ENCODE results near the gene LNX2. TPM values are rescaled to one million over a fixed set of nuclear protein-coding genes. Genes with fewer than 3 reads are reported as not detected.

The LNX2 gene
- total RNA-seq, 2 donors from 2014 or later: 22.4 to 30.3 TPM

DNA sequence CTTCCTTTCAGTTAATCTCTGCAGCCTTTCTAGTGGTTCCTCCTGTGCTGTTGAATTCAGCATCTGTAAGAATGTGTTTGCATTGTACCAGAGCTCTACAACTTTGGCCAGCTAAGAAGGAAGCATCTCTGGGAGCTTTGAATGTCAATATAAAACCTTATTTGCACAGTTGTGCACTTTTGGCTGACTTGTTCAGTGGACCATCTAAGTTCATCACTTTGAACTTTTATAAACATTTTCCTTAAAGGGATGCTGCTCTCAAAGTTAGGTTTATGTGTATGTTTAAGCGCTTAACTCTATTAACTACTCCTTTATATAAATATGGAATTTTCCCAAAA is 16.9 kb upstream of the LNX2 start:
- H3K4me1 ChIP-seq: no peaks in the 10 kb centered on the region
- H3K36me3 ChIP-seq: no peaks in the 10 kb centered on the region
- no peak overlapping the region for H3K27ac ChIP-seq
- DNase-seq: no peak
- H3K27me3 ChIP-seq: no peaks in the 10 kb centered on the region
- H3K9me3 ChIP-seq: no peaks in the 10 kb centered on the region
- no peak overlapping the region for H3K9ac ChIP-seq (ENCODE audit: low read depth in 2 of 2, low read length in 2 of 2)
- no peak overlapping the region for H3K4me3 ChIP-seq
- TF ChIP-seq, protein P1, sequence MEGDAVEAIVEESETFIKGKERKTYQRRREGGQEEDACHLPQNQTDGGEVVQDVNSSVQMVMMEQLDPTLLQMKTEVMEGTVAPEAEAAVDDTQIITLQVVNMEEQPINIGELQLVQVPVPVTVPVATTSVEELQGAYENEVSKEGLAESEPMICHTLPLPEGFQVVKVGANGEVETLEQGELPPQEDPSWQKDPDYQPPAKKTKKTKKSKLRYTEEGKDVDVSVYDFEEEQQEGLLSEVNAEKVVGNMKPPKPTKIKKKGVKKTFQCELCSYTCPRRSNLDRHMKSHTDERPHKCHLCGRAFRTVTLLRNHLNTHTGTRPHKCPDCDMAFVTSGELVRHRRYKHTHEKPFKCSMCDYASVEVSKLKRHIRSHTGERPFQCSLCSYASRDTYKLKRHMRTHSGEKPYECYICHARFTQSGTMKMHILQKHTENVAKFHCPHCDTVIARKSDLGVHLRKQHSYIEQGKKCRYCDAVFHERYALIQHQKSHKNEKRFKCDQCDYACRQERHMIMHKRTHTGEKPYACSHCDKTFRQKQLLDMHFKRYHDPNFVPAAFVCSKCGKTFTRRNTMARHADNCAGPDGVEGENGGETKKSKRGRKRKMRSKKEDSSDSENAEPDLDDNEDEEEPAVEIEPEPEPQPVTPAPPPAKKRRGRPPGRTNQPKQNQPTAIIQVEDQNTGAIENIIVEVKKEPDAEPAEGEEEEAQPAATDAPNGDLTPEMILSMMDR (IDR thresholded peaks at IDR 0.05): no peak
- intact Hi-C loops (cut with DNase I): no loop called here

DNA sequence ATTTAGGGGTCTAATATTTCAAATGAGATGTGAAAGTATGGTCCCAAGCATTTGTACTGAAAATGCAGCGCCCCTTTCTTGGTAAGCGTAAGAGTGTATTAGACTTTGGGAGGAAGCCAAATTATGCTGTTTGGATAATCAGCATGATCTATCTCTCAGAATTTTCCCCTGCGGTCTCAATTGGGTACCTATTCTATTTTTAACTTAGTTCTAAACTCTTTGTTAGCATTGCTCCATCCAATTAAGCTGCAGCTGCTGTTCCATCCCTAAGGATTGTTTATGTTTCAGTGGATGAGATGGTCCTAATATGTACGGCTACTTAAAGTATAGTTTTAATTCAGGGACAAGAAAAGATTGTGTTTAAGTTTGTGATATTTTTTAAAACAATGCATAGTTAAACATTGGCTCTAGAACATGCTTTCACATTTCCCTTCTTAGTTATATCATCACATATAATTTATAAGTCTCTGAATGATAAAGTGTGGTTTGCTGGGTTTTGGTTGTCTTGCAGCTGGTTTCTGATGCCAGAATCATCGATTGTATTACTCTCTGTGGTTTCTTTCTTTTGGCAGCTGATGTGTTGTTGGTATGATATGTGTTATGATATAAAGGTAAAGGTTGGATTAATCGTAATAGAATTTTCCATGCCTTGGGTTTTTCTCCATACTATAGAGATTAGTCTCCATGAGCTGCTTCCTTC is 16.4 kb upstream of the LNX2 start:
- TF ChIP-seq, protein P1 (IDR thresholded peaks at IDR 0.05): no peak
- Histone ChIP-seq H3K36me3 (no peaks in the 10 kb centered on the region), H3K4me3 (no peak overlapping the region), H3K9ac (ENCODE audit: low read depth in 2 of 2, low read length in 2 of 2) (no peak overlapping the region), H3K27ac (no peak overlapping the region), H3K27me3 (no peaks in the 10 kb centered on the region), H3K4me1 (no peaks in the 10 kb centered on the region), H3K9me3 (no peaks in the 10 kb centered on the region)
- intact Hi-C loops (cut with DNase I): no loop called here
- DNase-seq: no peak

DNA sequence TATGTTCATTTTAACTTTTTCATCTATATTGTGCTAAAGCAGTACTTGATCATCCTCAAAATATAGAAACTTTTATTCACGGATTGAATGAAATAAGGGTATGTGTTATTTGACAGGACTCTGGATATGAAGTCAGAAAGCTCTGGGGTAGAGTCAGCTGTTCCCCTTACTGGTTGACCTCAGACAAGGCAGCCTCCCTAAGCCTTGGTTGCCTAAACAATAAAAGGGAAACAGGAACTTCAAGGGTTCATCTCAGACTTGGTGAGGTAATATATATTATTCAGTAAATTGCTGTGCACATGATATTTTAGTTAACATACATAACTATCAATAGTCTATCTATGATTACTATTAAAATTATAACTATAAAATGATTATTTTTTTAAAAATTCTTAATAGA is 14.9 kb upstream of the LNX2 start:
- intact Hi-C loops (cut with DNase I): no loop called here
- no peak overlapping the region for H3K4me3 ChIP-seq
- H3K9ac ChIP-seq (ENCODE audit: low read depth in 2 of 2, low read length in 2 of 2): no peak overlapping the region
- TF ChIP-seq, protein P1 (IDR thresholded peaks at IDR 0.05): no peak
- no peak for DNase-seq
- H3K36me3 ChIP-seq: no peaks in the 10 kb centered on the region
- H3K27ac ChIP-seq: no peak overlapping the region
- H3K27me3 ChIP-seq: no peaks in the 10 kb centered on the region
- H3K9me3 ChIP-seq: no peaks in the 10 kb centered on the region
- H3K4me1 ChIP-seq: no peaks in the 10 kb centered on the region

DNA sequence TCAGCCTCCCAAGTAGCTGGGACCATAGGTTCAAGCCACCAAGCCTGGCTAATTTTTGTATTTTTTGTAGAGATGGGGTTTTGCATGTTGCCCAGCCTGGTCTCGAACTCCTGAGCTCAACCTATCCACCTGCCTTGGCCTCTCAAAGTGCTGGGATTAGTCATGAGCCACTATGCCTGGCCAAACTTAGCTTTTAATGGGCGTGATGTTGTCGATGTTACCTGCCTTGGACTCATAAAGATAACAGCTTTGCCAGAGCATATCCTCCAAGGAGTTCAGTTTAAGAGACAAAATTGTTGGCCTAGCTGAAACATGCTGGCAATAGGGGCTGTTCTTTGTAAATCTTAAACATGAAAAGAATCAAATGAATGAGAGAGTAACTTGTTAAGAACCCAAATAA is 14.5 kb upstream of the LNX2 start:
- H3K27me3 ChIP-seq: no peaks in the 10 kb centered on the region
- H3K9ac ChIP-seq (ENCODE audit: low read depth in 2 of 2, low read length in 2 of 2): no peak overlapping the region
- H3K9me3 ChIP-seq: no peaks in the 10 kb centered on the region
- no peak overlapping the region for H3K27ac ChIP-seq
- H3K36me3 ChIP-seq: no peaks in the 10 kb centered on the region
- no peaks in the 10 kb centered on the region for H3K4me1 ChIP-seq
- no peak overlapping the region for H3K4me3 ChIP-seq
- TF ChIP-seq, protein P1 (IDR thresholded peaks at IDR 0.05): no peak
- intact Hi-C loops (cut with DNase I): no loop called here
- no peak for DNase-seq

DNA sequence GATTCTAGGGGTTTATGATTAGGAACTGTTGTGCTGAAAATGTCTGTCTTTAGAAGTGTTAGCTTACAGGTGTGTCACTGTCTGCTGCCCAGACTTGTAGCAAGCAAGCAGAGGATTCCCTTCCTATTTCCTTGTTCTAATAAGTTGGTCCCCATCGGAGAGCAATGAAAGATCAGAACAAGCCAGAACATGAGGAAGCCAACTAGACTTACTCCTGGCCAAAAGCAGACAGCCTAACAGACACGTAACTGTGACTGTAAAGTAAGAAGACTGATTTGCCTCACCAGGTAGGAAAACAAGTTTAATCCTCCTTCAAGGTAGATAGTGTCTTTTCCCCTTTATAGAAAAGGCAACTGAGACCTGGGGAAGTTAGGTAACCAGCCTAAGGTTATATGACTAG is 13.9 kb upstream of the LNX2 start:
- H3K27ac ChIP-seq: no peak overlapping the region
- H3K27me3 ChIP-seq: no peaks in the 10 kb centered on the region

More for the DNA sequence above, 13.9 kb upstream of the LNX2 start:
- Histone ChIP-seq H3K4me1 (no peaks in the 10 kb centered on the region), H3K4me3 (no peak overlapping the region), H3K9me3 (no peaks in the 10 kb centered on the region), H3K36me3 (no peaks in the 10 kb centered on the region), H3K9ac (ENCODE audit: low read depth in 2 of 2, low read length in 2 of 2) (no peak overlapping the region)
- intact Hi-C loops (cut with DNase I): no loop called here
- DNase-seq: no peak
- TF ChIP-seq, protein P1 (IDR thresholded peaks at IDR 0.05): no peak
